Myocyte (in vitro differentiated cells): ENCODE results near the gene CAMK2G. TPM values are rescaled to one million over a fixed set of nuclear protein-coding genes. Genes with fewer than 3 reads are reported as not detected.

Experiments
- DNase-seq: peaks from one replicate; pipeline ENCODE4 v3.0.0-alpha.2; 2012; ENCODE audit warnings: low read depth
- total RNA-seq: library from RNA; depleted of rRNA; stranded (reverse); fragments of >200 nt; gene quantifications from 2 replicates; pipeline ENCODE4 v1.2.3, GENCODE V29; 2014

The CAMK2G gene
- total RNA-seq, 1 donor from 2014 or later = 32.8 TPM

- DNase-seq = no peak
Observed at GRCh38 chr10:73779539-73780197, 94.7 kb downstream of the CAMK2G start.

- DNase-seq = no peak
Observed at GRCh38 chr10:73779018-73779417, 95.3 kb downstream of the CAMK2G start.

- DNase-seq = no peak
Observed at GRCh38 chr10:73774637-73775036, 99.7 kb downstream of the CAMK2G start.

- no peak for DNase-seq
Observed at GRCh38 chr10:73773152-73773879, 101.0 kb downstream of the CAMK2G start.

- DNase-seq = peak; percentile 83
Observed at GRCh38 chr10:73772281-73773151, 101.8 kb downstream of the CAMK2G start.

- DNase-seq = peak; percentile 89
Observed at GRCh38 chr10:73771722-73772280, 102.6 kb downstream of the CAMK2G start.

- DNase-seq = no peak
Observed at GRCh38 chr10:73769396-73769795, 105.0 kb downstream of the CAMK2G start.

GRCh38 chr10:73768881-73769280 lies 105.5 kb downstream of the CAMK2G start:
- DNase-seq = no peak

GRCh38 chr10:73765066-73765465 lies 109.3 kb downstream of the CAMK2G start:
- no peak for DNase-seq

- no peak for DNase-seq
Observed at GRCh38 chr10:73763343-73763742, 111.0 kb downstream of the CAMK2G start.

- no peak for DNase-seq
Observed at GRCh38 chr10:73762915-73763314, 111.4 kb downstream of the CAMK2G start.

Other genes starting within 250 kb of the CAMK2G start
- 4.7 and 5.5 TPM in 2 replicates for gene MYOZ1, start 233.1 kb downstream of the CAMK2G start, total RNA-seq
- 22.8 and 41.4 TPM in 2 replicates for gene SYNPO2L, start 218.5 kb downstream of the CAMK2G start, total RNA-seq
- 3.3 and 6.6 TPM in 2 replicates for gene AGAP5, start 176.4 kb downstream of the CAMK2G start, total RNA-seq
- gene SEC24C, start 130.2 kb downstream of the CAMK2G start, total RNA-seq = 87.4 and 88.4 TPM in 2 replicates
- 35.6 and 45.3 TPM in 2 replicates for gene CHCHD1, start 92.5 kb downstream of the CAMK2G start, total RNA-seq
- gene ZSWIM8, start 88.9 kb downstream of the CAMK2G start, total RNA-seq = 79.9 and 103 TPM in 2 replicates
- gene NDST2, start 63.0 kb downstream of the CAMK2G start, total RNA-seq = 11.5 and 15.2 TPM in 2 replicates
- gene PLAU, start 36.6 kb upstream of the CAMK2G start, total RNA-seq = 154 and 166 TPM in 2 replicates
- 211 and 240 TPM in 2 replicates for gene VCL, start 123.6 kb upstream of the CAMK2G start, total RNA-seq